Gastrocnemius medialis (tissue), 4 donors: ENCODE data around the gene GNB3.

Experiments used
- CTCF ChIP-seq, 5 experiments: fragments of 450-650 bp in 3 of 5; fragments of 200-600 bp in 2 of 5; sonication (generic) in 2 of 5; IDR thresholded peaks in 4 of 5; conservative IDR thresholded peaks in 1 of 5; 1 replicate in 4 of 5; 2 replicates in 1 of 5; pipeline ENCODE4 v1.5.1; 2016 to 2019; ENCODE audit warnings: antibody characterized with exemption in 5 of 5, mild to moderate bottlenecking in 3 of 5, moderate library complexity in 3 of 5
- POLR2A ChIP-seq, 2 donors: fragments of 450-650 bp; IDR thresholded peaks; one replicate each; pipeline ENCODE4 v1.6.1; 2017; ENCODE audit warnings: antibody characterized with exemption in 2 of 2, mild to moderate bottlenecking in 2 of 2, moderate library complexity in 2 of 2

GRCh38 chr12:6861391-6861790 is 20.7 kb downstream of the GNB3 start:
- TF ChIP-seq CTCF (IDR thresholded peaks at IDR 0.05 in 4 of 5, conservative IDR thresholded peaks at IDR 0.05 in 1 of 5) (no peak), POLR2A (IDR thresholded peaks at IDR 0.05) (no peak)
